ENCODE results near the gene CDK5RAP3.
"Not testable (repeated sequence)": the region's sequence is repeated elsewhere in the genome, so short reads cannot be mapped to it uniquely, and the experiment has no call there.

The CDK5RAP3 gene

GRCh38 chr17:47998044-47998443 is 27.1 kb downstream of the CDK5RAP3 start:
- no peak for DNase-seq (ENCODE audit: low read depth)

- no peak for DNase-seq (ENCODE audit: low read depth)
Observed at GRCh38 chr17:47999582-47999981, 28.7 kb downstream of the CDK5RAP3 start.

GRCh38 chr17:48001197-48001596 is 30.3 kb downstream of the CDK5RAP3 start:
- no peak for DNase-seq (ENCODE audit: low read depth)

- DNase-seq (ENCODE audit: low read depth), result not testable (repeated sequence)
Observed at GRCh38 chr17:48001657-48002056, 30.7 kb downstream of the CDK5RAP3 start.

GRCh38 chr17:48002266-48002915 is 31.5 kb downstream of the CDK5RAP3 start:
- no peak for DNase-seq (ENCODE audit: low read depth)

GRCh38 chr17:48002916-48003416 is 32.1 kb downstream of the CDK5RAP3 start:
- DNase-seq (ENCODE audit: low read depth), result no peak

GRCh38 chr17:48003417-48004151 is 32.7 kb downstream of the CDK5RAP3 start:
- no peak for DNase-seq (ENCODE audit: low read depth)

GRCh38 chr17:48004983-48005382 is 34.1 kb downstream of the CDK5RAP3 start:
- no peak for DNase-seq (ENCODE audit: low read depth)

GRCh38 chr17:48006936-48007709 is 36.2 kb downstream of the CDK5RAP3 start:
- DNase-seq (ENCODE audit: low read depth), result no peak

GRCh38 chr17:48010193-48010592 is 39.3 kb downstream of the CDK5RAP3 start:
- DNase-seq (ENCODE audit: low read depth), result no peak

- DNase-seq (ENCODE audit: low read depth), result no peak
Observed at GRCh38 chr17:48011405-48012150, 40.7 kb downstream of the CDK5RAP3 start.

GRCh38 chr17:48012151-48012520 is 41.2 kb downstream of the CDK5RAP3 start:
- DNase-seq (ENCODE audit: low read depth), result no peak

- DNase-seq (ENCODE audit: low read depth), result no peak
Observed at GRCh38 chr17:48012654-48013053, 41.7 kb downstream of the CDK5RAP3 start.

- no peak for DNase-seq (ENCODE audit: low read depth)
Observed at GRCh38 chr17:48013876-48014594, 43.1 kb downstream of the CDK5RAP3 start.

GRCh38 chr17:48014595-48015111 is 43.7 kb downstream of the CDK5RAP3 start:
- DNase-seq (ENCODE audit: low read depth), result no peak

- no peak for DNase-seq (ENCODE audit: low read depth)
Observed at GRCh38 chr17:48016112-48016511, 45.2 kb downstream of the CDK5RAP3 start.

- DNase-seq (ENCODE audit: low read depth), result not testable (repeated sequence)
Observed at GRCh38 chr17:48017817-48018158, 46.9 kb downstream of the CDK5RAP3 start.

GRCh38 chr17:48021934-48022333 is 51.0 kb downstream of the CDK5RAP3 start:
- no peak for DNase-seq (ENCODE audit: low read depth)

- no peak for DNase-seq (ENCODE audit: low read depth)
Observed at GRCh38 chr17:48022901-48023300, 52.0 kb downstream of the CDK5RAP3 start.

- DNase-seq (ENCODE audit: low read depth), result no peak
Observed at GRCh38 chr17:48023400-48024148, 52.7 kb downstream of the CDK5RAP3 start.

All from GM04503 (cell line).